ENCODE measurements around the gene LEFTY1. TPM values are rescaled to one million over a fixed set of nuclear protein-coding genes. Genes with fewer than 3 reads are reported as not detected.

The LEFTY1 gene
- total RNA-seq, 1 experiment from 2014 or later: not detected

- intact Hi-C loops (cut with micrococcal nuclease; ENCODE audit: unreplicated experiment): no loop called here
- H3K4me3 Mint-ChIP-seq (ENCODE audit: unreplicated experiment): no peak overlapping the region
- POLR2A ChIA-PET: no interaction called here
Measured at GRCh38 chr1:225899044-225899925, 10.3 kb upstream of the LEFTY1 start.

GRCh38 chr1:225897595-225898514 lies 8.9 kb upstream of the LEFTY1 start:
- CTCF ChIA-PET: interaction anchor here (0.6 to 0.7 kb wide), 2 partner anchors 16 to 815 kb away, joined by 3 read pairs; partner anchors contain the start of gene TMEM63A
- Mint-ChIP-seq H3K36me3 (ENCODE audit: insufficient read depth, unreplicated experiment) (no peaks in the 10 kb centered on the region), H3K9me3 (ENCODE audit: unreplicated experiment) (no peaks in the 10 kb centered on the region), H3K27ac (ENCODE audit: unreplicated experiment) (peak overlapping the region; percentile 41), H3K4me1 (ENCODE audit: low read depth, unreplicated experiment) (peaks cover 17% of the 10 kb centered on the region), H3K27me3 (ENCODE audit: insufficient read depth, unreplicated experiment) (no peaks in the 10 kb centered on the region), H3K4me3 (ENCODE audit: unreplicated experiment) (no peak overlapping the region)
- H3K4me1 ChIP-seq: peaks cover 10% of the 10 kb centered on the region; the same call in 1 of the 2 replicates
- intact Hi-C loops (cut with micrococcal nuclease; ENCODE audit: unreplicated experiment): no loop called here
- no peak for TF ChIP-seq CTCF (IDR thresholded peaks at IDR 0.05; ENCODE audit: insufficient read depth in 1 of 2, low read depth in 1 of 2, low read length in 1 of 2, severe bottlenecking in 1 of 2, unreplicated experiment in 1 of 2)
- H3K9me3 ChIP-seq: no peaks in the 10 kb centered on the region
- no peaks in the 10 kb centered on the region for H3K27me3 ChIP-seq (replicated peaks; ENCODE audit: control insufficient read depth, insufficient read depth, low read length)
- no peak overlapping the region for H3K4me3 ChIP-seq (ENCODE audit: low read depth, low read length)
- BruUV-seq (replicated peaks): no TSS peak
- no peaks in the 10 kb centered on the region for H3K36me3 ChIP-seq (ENCODE audit: control insufficient read depth, insufficient read depth, low read length)
- POLR2A ChIA-PET: interaction anchor here (0.6 to 1.4 kb wide), 2 partner anchors 15 to 62 kb away, joined by 5 read pairs; partner anchors contain the start of gene TMEM63A
- DNase-seq: no peak

More at GRCh38 chr1:225899044-225899925, 10.3 kb upstream of the LEFTY1 start:
- peaks cover 10% of the 10 kb centered on the region; the same call in 1 of the 2 replicates for H3K4me1 ChIP-seq
- no peak overlapping the region for H3K4me3 ChIP-seq (ENCODE audit: low read depth, low read length)
- no peak overlapping the region for H3K27ac Mint-ChIP-seq (ENCODE audit: unreplicated experiment)
- no peaks in the 10 kb centered on the region for H3K9me3 ChIP-seq
- H3K27me3 ChIP-seq (replicated peaks; ENCODE audit: control insufficient read depth, insufficient read depth, low read length): no peaks in the 10 kb centered on the region
- no peaks in the 10 kb centered on the region for H3K36me3 Mint-ChIP-seq (ENCODE audit: insufficient read depth, unreplicated experiment)
- no peaks in the 10 kb centered on the region for H3K27me3 Mint-ChIP-seq (ENCODE audit: insufficient read depth, unreplicated experiment)
- BruUV-seq (replicated peaks): no TSS peak
- H3K9me3 Mint-ChIP-seq (ENCODE audit: unreplicated experiment): no peaks in the 10 kb centered on the region
- no peak for DNase-seq
- H3K4me1 Mint-ChIP-seq (ENCODE audit: low read depth, unreplicated experiment): peaks cover 17% of the 10 kb centered on the region
- no peak for TF ChIP-seq CTCF (IDR thresholded peaks at IDR 0.05; ENCODE audit: insufficient read depth in 1 of 2, low read depth in 1 of 2, low read length in 1 of 2, severe bottlenecking in 1 of 2, unreplicated experiment in 1 of 2)
- no peaks in the 10 kb centered on the region for H3K36me3 ChIP-seq (ENCODE audit: control insufficient read depth, insufficient read depth, low read length)
- CTCF ChIA-PET: no interaction called here

All from Caco-2 (cell line).